ENCODE measurements around the gene GHDC. TPM values are rescaled to one million over a fixed set of nuclear protein-coding genes. Genes with fewer than 3 reads are reported as not detected.
"Not testable (repeated sequence)": the region's sequence is repeated elsewhere in the genome, so short reads cannot be mapped to it uniquely, and the experiment has no call there.

The GHDC gene
- total RNA-seq, 1 experiment from 2014 or later = 6.0 TPM

DNA sequence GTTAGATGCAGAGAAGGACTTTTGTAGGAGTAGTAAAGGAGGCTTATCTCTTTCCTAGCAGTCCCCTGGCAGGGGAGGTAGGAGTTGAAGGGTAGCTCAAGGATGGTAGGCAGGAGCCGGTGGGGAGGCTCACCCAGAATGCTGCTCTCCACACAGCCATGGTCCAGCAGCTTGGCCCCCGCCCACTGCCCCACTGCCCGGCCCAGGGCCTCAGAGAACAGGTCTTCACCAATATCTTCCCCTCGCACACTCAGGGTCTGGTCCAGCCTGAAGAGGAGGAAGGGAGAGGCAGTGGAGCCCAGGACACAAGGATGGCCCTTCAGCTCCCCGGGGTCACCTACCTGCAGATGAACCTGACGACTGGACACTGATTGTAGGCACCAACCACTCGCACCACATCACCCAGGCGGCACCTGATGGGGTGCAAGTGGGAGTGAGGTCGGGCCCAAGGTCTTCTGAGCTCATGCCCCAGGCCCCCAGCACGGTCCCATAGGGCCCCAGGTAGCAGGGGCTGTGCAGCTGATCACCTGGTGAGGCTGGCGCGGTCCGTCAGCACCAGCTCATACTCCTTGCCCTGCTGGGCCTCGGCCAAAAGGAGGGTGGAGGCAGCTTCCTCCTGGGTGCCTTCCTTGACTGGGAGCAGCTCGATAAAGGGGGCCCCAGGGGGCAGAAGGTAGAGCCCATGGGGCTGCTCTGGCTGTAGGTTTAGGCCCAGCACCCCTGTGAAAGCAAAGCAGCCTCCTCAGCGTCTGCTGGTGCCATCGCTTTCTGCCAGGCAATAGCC, 3.6 kb downstream of the GHDC start:
- H3K9me3 ChIP-seq = no peaks in the 10 kb centered on the region
- no peaks in the 10 kb centered on the region for H3K36me3 ChIP-seq
- H3K27me3 ChIP-seq = no peaks in the 10 kb centered on the region
- no peak for DNase-seq
- no peak overlapping the region for H3K4me3 ChIP-seq

DNA sequence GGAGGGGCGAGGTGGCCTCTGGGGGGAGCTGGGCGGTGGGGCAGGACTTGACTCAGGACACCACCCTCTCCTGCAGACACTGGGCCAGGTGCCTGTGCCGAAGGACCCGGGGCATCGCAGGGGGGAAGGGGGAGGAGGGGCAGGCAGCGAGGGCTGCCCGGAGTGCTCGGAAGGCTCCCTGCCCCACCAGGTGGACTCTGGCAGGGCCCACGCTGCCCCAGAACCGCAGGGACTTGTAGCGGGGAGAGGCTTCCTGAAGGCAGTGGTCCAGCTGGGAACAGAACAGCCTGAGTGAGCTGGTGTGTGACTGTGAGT, 4.7 kb downstream of the GHDC start:
- no peaks in the 10 kb centered on the region for H3K9me3 ChIP-seq
- no peaks in the 10 kb centered on the region for H3K36me3 ChIP-seq
- no peak for DNase-seq
- H3K4me3 ChIP-seq = no peak overlapping the region
- H3K27me3 ChIP-seq = no peaks in the 10 kb centered on the region

DNA sequence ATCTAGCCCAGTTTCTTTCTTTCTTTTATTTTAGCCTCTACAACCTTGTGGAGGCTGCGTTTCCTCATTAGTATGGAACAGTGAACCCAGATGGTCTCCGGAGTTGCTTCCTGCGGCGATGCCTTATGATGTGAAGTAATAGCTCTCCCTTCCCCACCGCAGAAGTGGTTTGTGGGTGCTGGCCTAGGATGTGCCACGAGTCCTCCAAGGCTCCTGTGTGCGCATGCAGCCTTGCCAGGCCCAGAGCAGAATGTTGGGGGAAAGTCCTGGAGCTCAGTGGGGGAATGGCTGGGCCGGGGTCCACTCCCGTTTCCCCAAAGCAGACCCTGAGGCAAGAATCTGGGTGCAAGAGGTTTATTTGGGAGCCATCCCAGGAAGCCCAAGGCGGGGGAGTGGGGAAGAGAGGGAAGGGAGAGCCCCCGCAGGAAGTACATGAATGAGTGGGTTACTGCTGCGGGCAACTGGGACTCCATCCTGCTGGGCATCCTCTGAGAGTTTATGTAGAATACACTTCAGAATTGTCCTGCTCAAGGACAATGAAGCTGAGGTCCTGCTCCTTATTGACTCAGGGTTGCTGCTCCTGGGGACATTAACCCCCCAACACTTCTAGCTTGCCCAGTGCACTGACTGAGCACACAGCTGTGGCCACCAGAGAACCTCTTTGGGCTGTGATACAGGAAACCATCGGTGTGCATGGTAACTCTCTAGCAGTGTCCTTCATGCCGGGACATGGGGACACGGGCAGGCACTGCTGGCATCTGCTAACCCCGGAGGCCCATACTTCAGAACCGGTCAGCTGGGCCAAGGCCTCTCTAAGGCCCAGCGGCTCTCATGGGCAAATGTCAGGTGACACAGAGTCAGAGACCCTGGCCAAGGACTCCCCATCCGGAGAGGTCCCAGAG, 5.3 kb downstream of the GHDC start:
- Histone ChIP-seq H3K27me3 (no peaks in the 10 kb centered on the region), H3K36me3 (no peaks in the 10 kb centered on the region), H3K9me3 (no peaks in the 10 kb centered on the region), H3K4me3 (no peak overlapping the region)
- no peak for DNase-seq

DNA sequence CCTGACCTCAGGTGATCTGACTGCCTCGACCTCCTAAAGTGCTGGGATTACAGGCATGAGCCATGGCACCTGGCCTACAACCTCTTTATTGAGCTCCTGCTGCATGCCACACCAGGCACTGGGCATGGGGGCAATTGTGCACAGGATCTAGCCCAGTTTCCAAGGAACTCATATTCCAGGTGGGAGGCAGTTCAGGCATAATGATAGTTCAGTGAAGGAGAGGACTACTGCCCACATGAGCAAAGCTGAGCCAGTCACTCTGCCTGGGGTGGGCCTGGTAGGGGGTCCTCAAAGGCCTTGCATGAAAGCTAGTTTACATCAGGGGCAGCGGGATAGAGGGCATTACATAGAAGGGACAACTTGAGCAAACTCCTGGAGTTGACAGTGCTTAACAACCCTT, 6.5 kb downstream of the GHDC start:
- Histone ChIP-seq H3K36me3 (no peaks in the 10 kb centered on the region), H3K27me3 (no peaks in the 10 kb centered on the region), H3K9me3 (no peaks in the 10 kb centered on the region), H3K4me3 (no peak overlapping the region)
- no peak for DNase-seq

DNA sequence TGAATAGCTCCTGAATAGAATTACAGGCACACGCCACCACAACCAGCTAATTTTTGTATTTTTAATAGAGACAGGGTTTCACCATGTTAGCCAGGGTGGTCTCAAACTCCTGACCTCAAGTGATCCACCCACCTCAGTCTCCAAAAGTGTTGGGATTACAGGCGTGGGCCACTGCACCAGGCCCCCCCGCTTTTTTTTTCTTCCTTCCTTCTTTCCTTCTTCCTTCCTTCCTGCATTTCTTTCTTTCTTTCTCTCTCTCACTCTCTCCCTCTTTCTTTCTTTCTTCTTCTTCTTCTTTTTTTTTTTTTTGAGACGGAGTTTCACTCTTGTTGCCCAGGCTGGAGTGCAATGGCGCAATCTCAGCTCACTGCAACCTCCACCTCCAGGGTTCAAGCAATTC, 8.1 kb downstream of the GHDC start:
- not testable (repeated sequence) for H3K27me3 ChIP-seq, H3K9me3 ChIP-seq, H3K36me3 ChIP-seq, DNase-seq, H3K4me3 ChIP-seq

DNA sequence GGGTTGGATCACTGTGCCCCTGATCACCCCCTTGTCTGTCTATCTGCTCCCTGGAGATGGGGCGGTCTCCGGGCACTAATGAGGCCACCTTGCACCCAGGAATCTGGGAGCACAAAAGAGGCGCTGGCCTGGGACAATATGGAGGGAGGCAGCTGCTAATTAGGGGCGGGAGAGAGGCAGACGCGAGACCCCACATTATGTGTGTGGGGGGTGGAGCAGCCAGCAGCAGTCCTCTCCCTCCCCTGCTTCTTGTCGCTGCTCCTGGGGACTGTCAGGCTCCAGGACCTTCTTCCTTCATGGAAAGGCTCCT, 8.7 kb downstream of the GHDC start:
- no peak for DNase-seq
- no peaks in the 10 kb centered on the region for H3K9me3 ChIP-seq
- H3K27me3 ChIP-seq = peaks cover 8% of the 10 kb centered on the region
- H3K4me3 ChIP-seq = no peak overlapping the region
- H3K36me3 ChIP-seq = no peaks in the 10 kb centered on the region

DNA sequence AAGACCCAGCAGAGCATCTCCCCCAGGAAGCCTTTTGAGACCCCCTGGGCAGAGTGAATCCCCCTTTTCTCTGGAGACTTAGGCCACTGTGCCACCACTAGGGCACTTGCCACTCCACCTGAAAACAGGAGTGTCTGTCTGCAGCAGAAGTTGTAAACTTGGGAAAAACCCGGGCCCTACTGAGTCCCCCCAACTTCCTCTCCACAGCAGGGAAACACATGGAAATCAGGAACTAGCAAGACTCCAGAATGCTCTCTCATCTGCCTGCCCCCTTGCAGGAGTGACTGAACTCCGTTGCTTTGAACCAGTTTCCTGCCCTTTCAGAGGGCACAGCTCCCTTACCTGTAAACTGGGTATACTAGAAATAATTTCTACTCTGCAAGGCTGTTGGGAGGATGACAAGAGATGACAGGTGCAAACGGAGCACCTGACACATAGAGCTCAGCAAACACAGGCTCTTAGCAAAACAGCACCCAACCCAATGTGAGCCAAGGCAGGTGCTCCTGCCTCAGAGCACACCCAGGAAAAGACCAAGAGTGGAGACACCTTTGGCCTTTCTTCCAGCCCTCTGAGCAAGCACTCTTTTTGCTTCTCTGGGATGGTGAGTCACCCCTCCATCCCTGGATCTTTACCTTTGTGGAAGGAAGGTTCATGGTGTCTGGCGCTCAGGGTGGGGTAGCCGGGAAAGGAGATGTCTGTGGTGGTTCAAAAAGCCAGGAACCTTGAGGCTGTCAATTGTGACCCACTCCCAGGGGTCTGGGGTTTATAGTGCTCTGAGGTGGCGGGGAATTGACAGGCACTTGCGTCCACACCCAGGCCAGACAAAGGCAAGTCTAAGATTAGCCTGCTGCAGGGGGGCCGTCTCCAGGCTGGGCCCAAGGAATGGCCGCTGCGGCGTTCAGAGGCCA, 9.3 kb downstream of the GHDC start, which contains the start of gene HCRT:
HCRT (minus strand) TSS at position 740 of the 908 bp plus-strand sequence; CDS start at position 653, 87 bp downstream.
- H3K36me3 ChIP-seq = no peaks in the 10 kb centered on the region
- no peaks in the 10 kb centered on the region for H3K9me3 ChIP-seq
- peaks cover 12% of the 10 kb centered on the region for H3K27me3 ChIP-seq
- DNase-seq = no peak
- H3K4me3 ChIP-seq = no peak within 1 kb of the TSS

DNA sequence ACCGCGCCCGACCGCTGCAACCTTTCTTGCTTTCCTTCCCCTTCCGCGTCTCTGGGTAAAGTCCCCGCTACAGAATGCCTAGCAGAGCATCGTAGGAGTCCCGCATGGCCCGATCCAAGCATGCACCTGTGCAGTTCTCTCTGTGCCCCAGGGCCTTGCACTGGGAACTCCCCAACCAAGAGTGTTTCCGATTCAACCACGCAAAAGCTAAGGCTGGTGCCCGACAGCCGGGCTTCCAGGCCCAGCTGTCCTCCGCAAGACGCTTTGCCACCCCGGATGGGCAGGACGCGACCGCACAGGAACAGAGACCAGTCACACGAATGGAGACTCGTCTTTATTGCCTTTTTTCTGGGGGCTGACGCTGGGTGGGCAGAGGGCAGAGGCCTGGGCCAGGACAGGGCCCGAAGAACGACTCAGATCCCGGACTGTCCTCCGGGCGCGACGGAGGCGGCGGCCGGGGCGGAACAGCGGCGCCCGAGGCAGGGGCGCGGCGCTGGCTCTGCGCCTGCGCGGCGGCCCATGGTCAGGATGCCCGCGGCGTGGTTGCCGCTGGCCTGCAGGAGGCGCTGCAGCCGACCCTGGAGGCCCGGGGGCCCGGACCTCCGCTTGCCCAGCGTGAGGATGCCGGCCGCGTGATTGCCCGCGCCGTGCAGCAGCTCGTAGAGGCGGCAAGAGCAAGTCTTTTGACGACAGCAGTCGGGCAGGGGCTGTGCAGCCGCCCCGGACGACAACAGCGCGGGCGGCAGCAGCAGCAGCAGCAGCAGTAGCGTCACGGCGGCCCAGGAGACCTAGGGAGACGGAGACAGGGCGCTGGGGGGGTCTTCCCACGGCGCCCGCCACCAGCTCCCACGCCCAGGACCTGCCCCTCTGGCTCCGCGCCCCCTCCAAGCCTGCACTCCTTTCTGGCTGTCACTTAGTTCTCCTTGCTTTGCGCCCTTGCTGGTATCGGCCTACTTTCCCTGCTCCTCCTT, 10.3 kb downstream of the GHDC start:
- Histone ChIP-seq H3K27me3 (peaks cover 17% of the 10 kb centered on the region), H3K9me3 (no peaks in the 10 kb centered on the region), H3K36me3 (no peaks in the 10 kb centered on the region), H3K4me3 (no peak overlapping the region)
- peak; percentile 44 for DNase-seq

DNA sequence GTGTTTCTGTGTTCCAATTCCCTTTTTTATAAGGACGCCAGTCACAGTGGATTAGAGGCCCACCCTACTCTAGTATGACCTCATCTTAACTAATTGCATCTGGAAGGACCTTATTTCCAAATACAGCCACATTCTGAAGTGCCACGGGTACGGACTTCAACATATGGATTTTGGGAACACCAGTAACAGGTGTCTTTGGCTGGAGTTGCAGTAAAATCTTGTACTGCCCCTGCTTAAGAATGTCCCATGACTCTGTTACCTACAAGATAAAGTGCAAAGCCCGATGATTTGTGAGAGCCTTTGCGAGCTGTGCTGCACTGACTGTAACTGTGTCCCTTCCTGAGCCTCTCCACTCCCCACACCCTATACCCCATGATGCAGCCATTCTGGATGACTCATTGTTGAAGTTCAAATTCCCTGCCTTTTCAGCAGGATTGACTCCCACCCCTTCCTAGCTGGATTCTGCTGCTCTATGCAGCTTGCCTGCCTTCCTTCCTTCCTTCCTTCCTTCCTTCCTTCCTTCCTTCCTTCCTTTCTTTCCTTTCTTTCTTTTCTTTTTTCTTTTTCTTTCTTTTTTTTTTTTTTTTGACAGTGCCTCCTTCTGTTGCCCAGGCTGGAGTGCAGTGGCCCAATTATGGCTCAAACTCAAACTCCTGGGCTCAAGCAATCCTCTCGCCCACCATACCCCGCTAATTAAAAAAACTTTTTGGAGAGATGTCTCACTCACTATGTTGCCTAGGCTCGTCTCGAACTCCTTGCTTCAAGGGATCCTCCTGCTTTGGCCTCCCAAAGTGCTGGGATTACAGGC, 11.2 kb downstream of the GHDC start:
- peaks cover 17% of the 10 kb centered on the region for H3K27me3 ChIP-seq
- H3K9me3 ChIP-seq = no peaks in the 10 kb centered on the region
- no peak overlapping the region for H3K4me3 ChIP-seq
- H3K36me3 ChIP-seq = no peaks in the 10 kb centered on the region
- DNase-seq = no peak

DNA sequence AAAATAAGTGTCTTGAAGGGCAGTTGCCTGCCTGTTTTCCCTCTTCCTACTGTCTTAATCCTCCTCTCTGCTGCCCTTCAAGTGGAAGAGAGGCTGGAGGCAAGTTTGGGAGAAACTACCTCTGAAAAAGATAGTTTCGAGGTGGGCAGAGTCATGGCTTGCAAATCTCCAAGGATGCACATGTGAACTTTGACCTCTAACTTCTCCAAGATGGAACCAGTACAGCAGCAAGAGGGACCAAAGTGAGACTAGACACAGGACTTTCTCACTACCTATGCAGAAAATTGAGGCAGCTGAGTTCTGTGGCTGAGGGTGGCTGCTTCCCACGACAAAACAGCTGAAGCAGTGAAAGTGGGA, 12.5 kb downstream of the GHDC start:
- Histone ChIP-seq H3K4me3 (no peak overlapping the region), H3K9me3 (no peaks in the 10 kb centered on the region), H3K27me3 (peaks cover 17% of the 10 kb centered on the region), H3K36me3 (no peaks in the 10 kb centered on the region)
- no peak for DNase-seq

DNA sequence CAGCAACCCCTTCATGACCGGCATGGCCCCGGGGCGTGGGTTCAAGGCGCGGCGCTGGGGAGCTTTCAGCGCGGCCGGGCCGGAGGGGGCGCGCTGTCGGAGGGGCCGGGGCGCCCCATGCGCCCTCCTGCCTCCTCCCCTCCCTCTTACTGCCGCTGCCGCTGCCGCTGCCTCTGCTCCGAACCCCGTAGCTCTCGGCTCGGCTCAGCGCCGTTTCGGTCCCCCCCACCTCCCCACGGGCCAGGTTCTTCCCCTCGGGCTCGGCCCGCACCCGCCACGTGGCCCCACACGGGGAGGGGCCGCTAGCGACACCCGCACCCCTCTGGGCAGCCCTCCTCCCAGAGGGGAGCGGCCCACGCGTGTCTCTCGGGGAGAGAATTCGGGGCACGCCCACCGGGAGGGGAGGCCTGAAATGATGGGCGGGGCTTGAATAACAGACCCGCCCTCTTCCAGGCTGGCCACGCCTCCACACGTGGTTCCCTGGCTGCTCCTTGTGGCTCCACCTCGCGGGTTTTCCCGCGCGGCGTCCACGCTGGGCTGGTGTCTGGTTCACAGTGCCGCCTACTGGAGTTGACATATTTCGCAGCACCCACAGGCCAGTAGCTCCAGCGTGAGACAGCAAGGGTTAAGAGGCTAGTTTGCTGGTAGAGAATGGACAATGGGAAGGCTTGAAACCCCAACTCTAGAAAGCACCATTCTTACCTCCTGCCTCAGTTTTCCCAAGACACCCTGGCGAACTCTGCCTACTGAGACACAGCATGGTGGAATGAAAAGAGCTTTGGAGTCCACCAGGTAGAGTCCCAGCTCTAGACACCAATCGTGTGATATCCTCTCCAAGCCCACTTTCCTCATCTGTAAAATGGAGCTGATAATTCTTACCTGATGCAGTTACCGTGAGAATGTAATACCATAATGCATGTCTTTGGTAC, 13.1 kb downstream of the GHDC start, which contains the start of gene KCNH4:
KCNH4 (minus strand) TSS at position 221 of the 929 bp plus-strand sequence; CDS start at position 24, 197 bp downstream.
- DNase-seq = peak; percentile 76
- Histone ChIP-seq H3K9me3 (no peaks in the 10 kb centered on the region), H3K27me3 (peaks cover 17% of the 10 kb centered on the region), H3K36me3 (no peaks in the 10 kb centered on the region), H3K4me3 (peak within 1 kb of the TSS; percentile 47)

DNA sequence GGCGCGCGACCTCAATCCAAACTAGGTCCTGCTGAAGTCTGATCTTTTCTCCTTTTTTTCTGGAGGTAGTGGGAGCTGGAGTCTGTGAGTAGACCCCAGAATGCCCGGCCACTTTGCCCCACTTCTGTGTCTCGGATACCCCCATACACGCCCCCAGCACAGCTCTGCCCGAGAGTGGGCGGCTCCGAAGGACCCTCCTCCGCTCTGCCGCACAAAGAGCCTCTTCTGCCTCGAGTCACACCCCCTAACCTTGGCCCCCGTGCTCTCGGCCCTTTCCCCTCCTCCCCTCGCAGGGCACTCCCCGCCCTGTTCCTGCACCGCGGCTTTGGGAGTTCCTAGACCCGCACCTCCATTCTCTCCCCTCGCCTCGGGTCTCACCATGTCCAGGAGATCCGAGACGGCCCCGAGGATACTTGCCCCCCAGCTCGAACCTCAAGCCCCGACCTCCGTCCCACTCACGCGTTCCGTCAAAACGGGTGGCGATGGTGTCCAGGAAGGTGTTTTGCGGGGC, 13.8 kb downstream of the GHDC start:
- peaks cover 17% of the 10 kb centered on the region for H3K27me3 ChIP-seq
- no peaks in the 10 kb centered on the region for H3K9me3 ChIP-seq
- peak overlapping the region; percentile 47 for H3K4me3 ChIP-seq
- H3K36me3 ChIP-seq = no peaks in the 10 kb centered on the region
- no peak for DNase-seq

DNA sequence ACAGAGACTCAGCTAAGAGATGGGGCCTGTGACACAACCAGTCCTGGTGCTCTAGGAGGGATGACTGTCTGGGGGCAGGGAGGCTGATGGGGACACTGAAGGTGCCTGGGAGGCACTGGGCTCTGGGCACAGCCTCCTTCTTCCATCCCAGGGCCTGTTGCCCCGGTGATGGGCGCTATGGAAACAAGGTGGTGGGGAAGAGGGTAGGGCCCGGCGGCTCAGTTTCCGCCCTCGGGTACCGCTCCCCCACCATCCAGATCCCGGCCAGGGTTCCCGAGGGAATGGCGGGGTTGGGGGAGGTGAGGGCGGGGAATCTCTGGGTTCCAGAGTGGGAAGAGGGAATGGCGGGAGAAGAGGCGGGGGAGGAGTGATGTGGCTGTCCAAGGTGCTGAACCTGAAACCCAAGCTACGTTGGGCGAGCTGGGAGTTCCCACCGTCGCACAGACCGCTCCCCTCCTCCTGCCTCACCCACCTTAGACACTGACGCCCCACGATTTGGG, 14.3 kb downstream of the GHDC start:
- no peaks in the 10 kb centered on the region for H3K36me3 ChIP-seq
- no peak overlapping the region for H3K4me3 ChIP-seq
- DNase-seq = peak; percentile 25
- H3K27me3 ChIP-seq = peaks cover 17% of the 10 kb centered on the region
- no peaks in the 10 kb centered on the region for H3K9me3 ChIP-seq

DNA sequence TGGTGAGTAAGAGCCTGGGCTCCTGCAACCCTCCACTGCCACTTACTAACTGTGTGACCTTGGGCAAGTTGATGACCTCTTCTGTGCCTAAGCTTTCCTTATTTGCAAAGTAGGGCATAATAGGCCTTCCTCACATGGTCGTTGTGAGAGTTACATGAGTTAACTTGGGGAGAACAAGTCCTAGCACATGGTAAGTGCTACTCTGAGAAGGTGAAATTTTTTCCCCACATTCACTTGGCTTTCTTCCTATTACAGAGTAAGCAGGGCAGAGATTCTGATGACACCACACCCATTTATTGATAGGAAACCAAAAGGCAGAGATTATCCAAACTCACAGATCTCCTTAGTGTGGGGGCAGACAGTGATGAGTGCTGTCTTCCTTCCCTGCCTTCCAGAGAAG, 15.0 kb downstream of the GHDC start:
- Histone ChIP-seq H3K9me3 (no peaks in the 10 kb centered on the region), H3K4me3 (no peak overlapping the region), H3K27me3 (peaks cover 17% of the 10 kb centered on the region), H3K36me3 (no peaks in the 10 kb centered on the region)
- DNase-seq = no peak
